HG02973 (cell line): Measurements from ENCODE around the gene ZNF132.

ENCODE experiments used
- ATAC-seq: cut with Tn5 transposase; IDR thresholded peaks from one replicate; pipeline ENCODE4 v1.9.1; 2021; ENCODE audit warnings: moderate library complexity; ENCODE audit not compliant: unreplicated experiment

The ZNF132 gene

GRCh38 chr19:58392945-58393724 lies 46.8 kb downstream of the ZNF132 start:
- ATAC-seq, result no peak

- ATAC-seq, result no peak
These were observed 51.8 kb downstream of the ZNF132 start for GRCh38 chr19:58388175-58388526.

- ATAC-seq, result no peak
These were observed 52.4 kb downstream of the ZNF132 start for GRCh38 chr19:58387338-58388174.

GRCh38 chr19:58386576-58387337 lies 53.2 kb downstream of the ZNF132 start, which contains the start of gene RPS5:
RPS5 (plus strand) TSS chr19:58387269; CDS start chr19:58388138, 869 bp downstream.
- peak; percentile 77 for ATAC-seq

- ATAC-seq, result no peak
These were observed 53.9 kb downstream of the ZNF132 start for GRCh38 chr19:58385891-58386575.

GRCh38 chr19:58385313-58385890 lies 54.6 kb downstream of the ZNF132 start:
- no peak for ATAC-seq

GRCh38 chr19:58382997-58383603 lies 56.9 kb downstream of the ZNF132 start:
- ATAC-seq, result no peak
